Measurements from ENCODE around the gene MLX.
"Not testable (repeated sequence)": the region's sequence is repeated elsewhere in the genome, so short reads cannot be mapped to it uniquely, and the experiment has no call there.

The MLX gene

DNA sequence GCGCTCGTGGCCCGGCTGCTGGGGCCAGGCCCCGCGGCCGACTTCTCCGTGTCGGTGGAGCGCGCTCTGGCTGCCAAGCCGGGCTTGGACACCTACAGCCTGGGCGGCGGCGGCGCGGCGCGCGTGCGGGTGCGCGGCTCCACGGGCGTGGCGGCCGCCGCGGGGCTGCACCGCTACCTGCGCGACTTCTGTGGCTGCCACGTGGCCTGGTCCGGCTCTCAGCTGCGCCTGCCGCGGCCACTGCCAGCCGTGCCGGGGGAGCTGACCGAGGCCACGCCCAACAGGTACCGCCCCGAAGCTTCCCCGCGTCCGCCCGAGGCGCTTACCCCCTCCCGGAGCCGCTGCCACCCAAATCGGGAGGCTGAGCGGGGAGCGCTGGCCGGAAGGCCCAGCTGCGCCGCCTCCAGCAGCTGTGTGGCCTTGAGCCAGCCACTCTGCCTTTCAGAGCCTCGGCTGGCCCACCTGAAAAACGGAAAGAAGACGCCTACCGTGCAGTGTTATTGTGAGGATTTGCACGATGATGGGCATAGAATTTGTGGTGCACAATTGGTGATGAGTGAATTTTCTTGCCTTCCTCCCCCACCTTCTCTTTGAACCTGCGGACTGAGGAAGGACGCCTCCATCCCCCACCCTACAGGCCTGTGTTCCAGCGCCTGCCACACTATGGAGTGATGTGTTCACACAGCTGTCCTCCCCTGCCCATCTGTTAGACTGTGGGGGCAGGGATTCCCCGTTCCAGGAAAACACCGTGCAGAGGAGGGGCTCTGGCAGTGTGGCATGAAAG lies 30.3 kb upstream of the MLX start:
- peak in 45 of 56 donors; percentile 21 to 82 (median 70) for DNase-seq

DNA sequence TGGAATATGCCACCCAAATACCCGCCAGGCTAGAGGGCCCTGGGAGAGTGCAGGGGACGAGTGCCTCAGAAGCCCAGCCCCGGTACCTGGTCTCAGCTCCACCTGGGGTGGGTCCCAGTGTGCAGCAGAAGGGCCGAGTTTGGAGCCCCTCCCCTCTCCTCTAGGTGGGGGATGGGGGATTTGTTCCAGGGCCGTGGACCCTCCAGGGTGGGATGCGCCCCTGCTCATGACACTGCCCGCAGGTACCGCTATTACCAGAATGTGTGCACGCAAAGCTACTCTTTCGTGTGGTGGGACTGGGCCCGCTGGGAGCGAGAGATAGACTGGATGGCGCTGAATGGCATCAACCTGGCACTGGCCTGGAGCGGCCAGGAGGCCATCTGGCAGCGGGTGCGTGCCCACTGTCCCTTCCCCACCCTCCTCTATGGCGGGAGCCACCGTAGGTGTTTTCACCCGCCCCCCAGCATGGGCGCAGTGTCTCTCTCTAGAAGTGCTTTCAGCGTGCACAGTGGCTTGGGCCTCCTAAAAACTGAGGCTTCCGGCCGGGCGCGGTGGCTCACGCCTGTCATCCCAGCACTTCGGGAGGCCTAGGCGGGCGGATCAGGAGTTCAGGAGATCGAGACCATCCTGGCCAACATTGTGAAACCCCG lies 29.6 kb upstream of the MLX start:
- peak in 1 of 56 donors; percentile 53 for DNase-seq

DNA sequence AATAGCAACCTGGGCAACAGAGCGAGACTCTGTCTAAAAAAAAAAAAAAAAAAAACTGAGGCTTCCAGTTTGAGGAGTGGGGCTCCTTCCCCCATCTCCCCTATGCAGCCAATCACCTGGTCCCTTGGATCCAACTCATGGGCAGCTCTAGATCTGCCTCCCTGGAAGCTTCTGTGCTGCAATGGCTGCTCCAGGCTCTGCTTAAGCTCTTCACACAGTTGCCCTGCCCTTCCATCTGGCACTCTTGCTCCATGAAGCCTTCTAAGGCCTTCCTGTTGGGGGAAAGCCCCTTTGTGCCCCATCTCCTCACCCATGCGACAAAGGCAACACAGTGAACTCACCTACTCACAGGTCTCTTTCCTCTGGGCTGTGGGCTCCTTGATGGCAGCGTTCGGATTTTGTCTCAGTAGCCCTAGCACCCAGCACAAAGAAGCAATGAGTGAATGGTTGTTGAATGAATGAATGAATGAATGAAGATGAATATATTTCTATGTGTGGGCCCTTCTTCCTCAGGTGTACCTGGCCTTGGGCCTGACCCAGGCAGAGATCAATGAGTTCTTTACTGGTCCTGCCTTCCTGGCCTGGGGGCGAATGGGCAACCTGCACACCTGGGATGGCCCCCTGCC lies 29.0 kb upstream of the MLX start:
- no peak for DNase-seq

DNA sequence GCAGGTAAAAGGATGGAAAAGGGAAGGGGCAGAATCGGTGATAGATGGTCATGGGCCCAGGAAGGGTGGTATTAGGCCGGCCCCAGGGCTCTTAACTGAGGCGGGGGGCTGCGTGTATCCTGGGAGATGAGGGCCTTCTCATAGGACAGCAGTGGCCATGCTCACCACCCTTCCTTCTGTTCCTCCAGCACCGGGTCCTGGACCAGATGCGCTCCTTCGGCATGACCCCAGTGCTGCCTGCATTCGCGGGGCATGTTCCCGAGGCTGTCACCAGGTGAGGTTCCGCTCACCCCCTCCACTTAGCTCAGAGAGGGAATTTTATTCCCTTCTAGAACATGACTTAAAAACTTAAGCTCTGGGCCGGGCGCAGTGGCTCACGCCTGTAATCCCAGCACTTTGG lies 28.4 kb upstream of the MLX start:
- DNase-seq: no peak

DNA sequence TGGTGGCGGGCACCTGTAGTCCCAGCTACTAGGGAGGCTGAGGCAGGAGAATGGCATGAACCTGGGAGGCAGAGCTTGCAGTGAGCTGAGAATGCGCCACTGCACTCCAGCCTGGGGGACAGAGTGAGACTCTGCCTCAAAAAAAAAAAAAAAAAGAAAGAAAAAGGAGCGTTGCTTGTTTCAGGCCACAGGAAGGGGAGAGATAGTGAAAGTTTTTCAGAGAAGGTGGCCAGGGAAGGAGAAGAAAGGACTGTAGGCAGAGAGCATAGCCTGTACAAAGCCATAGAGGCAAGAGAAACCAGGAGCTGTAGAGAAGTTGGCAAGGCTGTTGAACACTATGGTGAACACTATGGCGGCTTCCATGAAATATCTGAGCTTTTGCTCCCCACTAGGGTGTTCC lies 26.3 kb upstream of the MLX start:
- DNase-seq: not testable (repeated sequence)

DNA sequence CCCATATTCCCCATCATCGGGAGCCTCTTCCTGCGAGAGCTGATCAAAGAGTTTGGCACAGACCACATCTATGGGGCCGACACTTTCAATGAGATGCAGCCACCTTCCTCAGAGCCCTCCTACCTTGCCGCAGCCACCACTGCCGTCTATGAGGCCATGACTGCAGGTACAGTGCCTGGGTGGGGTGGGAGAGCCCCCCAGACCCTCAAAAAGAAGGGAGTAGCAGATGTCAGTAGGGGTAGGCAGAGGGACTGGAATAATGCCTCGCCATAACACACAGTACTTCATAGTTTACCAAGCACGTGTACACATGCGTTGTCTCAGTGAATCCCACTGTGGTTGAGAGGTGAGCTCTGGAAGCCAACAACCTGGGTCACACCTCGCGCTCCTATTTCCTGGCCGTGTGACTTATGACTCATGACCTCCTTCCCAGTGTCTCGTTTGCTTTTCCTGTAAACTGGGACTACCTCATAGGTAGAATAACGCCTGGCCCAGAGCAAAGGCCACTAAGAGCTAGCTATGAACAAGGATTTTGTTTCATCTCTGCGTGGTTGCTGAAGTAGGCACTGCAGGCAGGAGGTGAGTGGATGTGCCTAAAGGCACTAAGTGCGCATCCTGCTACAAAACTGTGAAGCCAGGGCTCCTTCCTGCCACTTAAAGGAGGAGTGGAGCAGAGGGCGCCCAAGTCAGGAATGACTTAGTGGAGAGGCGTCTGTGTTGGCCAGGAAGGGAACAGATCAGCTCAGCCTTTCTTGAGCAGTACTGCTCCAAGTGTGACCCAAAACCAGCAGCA lies 25.7 kb upstream of the MLX start:
- DNase-seq: no peak

DNA sequence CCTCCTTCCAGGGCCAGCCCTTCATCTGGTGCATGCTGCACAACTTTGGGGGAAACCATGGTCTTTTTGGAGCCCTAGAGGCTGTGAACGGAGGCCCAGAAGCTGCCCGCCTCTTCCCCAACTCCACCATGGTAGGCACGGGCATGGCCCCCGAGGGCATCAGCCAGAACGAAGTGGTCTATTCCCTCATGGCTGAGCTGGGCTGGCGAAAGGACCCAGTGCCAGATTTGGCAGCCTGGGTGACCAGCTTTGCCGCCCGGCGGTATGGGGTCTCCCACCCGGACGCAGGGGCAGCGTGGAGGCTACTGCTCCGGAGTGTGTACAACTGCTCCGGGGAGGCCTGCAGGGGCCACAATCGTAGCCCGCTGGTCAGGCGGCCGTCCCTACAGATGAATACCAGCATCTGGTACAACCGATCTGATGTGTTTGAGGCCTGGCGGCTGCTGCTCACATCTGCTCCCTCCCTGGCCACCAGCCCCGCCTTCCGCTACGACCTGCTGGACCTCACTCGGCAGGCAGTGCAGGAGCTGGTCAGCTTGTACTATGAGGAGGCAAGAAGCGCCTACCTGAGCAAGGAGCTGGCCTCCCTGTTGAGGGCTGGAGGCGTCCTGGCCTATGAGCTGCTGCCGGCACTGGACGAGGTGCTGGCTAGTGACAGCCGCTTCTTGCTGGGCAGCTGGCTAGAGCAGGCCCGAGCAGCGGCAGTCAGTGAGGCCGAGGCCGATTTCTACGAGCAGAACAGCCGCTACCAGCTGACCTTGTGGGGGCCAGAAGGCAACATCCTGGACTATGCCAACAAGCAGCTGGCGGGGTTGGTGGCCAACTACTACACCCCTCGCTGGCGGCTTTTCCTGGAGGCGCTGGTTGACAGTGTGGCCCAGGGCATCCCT lies 23.5 kb upstream of the MLX start:
- peak in 22 of 56 donors; percentile 8 to 65 (median 38) for DNase-seq

DNA sequence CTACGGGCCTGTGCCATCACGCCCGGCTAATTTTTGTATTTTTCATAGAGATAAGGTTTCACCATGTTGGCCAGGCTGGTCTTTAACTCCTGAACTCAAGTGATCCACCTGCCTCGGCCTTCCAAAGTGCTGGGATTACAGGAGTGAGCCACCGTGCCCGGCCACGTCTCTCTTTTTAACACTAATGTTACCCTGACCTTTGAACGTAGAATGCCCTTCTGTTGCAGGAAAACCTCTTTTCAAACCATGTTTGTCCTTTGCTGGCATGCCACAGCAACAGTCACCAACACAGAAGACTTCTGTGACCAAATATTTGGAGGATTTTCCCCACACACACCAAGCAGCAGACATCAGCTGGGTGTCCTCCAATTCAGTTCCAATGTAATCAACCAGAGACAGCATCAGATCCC lies 22.0 kb upstream of the MLX start:
- no peak for DNase-seq

DNA sequence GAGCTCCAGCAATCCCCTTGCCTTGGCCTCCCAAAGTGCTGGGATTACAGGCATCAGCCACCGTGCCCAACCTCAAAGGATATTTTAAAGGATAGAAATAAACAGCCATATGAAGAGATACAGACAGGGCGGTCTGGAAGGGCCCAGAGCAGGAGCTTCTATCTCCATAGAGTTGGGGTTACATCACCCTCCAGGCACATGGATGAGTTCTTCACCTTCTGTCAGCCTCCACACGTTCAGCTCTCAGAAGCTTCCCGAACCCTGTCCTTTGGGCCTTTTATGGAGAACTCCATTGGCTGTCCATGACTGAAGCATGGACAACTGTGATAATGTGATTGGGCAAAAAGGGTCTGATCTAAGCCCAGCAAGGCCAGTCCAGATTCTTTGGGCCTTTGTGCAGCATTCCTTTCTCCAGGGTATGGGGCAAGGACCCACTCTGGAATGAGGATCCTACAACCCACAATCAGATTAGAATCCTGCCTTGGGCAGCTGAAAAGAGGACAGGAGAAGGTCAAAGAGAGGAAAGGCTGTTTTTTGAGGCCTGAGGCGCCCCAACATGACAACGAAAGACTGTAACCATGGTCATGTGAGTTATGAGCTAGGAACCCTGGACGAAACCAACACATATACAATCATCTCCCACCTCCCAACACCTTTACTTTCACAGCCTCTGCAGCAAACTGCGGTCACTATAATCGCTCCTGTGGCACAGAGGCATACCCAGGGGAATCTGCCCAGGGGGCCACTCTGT lies 21.0 kb upstream of the MLX start:
- DNase-seq: not testable (repeated sequence)

DNA sequence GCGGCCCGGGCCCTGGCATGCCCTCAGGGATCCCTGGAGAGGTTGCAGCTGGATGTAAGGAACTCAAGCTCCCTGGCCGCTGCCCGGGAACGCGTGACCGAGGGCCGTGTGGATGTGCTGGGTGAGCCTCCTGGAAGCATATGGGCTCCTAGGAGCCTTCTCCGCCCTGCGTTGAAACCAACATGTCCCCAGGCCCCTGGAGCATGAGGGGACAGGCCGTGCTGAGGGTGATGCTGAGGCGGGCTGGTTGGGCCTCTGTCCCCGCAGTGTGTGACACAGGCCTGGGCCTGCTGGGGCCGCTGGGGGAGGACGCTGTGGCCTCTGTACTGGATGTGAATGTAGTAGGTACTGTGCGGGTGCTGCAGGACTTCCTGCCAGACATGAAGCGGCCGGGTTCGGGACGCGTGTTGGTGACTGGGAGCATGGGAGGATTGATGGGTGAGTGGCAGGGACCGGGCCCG lies 19.9 kb upstream of the MLX start:
- no peak for DNase-seq

DNA sequence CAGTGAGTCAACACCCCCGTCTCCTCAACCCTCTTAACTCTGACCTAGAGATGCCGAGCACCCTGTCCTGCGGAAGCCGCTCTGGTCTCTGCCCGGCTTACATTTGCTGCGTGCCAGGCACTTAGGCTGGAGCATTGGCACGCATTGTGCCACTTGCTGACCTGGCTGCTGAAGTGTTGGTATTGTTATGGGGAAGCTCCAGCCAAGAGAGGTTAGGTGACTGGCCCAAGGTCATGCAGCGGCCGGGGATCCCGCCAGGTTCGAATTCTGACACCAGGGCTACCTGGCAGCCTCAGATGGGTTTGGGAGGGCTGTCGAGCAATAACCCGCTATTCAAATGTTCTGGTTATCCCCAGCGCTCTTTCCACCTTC lies 19.2 kb upstream of the MLX start:
- DNase-seq: no peak

DNA sequence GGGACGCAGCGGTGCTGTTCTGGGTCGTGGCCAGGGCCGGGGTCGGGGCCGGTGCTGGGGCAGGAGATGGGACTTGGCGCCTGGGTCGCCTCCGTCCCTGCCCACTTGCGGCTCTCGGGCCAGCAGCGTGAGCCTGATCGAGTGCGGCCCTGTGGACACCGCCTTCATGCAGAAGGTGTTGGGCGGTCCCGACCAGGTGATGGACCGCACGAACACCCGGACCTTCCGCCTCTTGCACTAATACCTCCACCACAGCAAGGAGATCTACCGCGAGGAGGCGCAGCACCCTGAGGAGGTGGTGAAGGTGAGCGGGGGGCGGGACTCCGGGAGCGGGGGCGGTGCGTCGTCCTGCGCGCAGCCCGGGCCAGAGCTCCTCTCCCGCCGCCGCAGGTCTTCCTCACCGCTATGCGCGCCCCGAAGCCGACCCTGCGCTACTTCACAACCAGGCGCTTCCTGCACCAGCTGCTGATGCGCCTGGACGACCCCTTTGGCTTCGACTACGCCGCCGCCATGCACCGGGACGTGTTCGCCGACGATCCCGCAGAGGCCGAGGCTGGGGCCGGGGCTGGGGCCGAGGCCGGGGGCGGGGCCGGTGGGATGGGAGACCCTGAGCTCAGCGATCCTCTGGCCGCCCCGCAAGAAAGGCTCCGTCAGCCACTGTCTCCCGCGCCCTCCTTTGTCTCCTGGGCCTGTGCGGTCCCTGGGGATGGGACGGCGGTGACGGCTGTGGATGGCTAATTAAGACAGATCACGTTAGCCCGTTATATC lies 18.6 kb upstream of the MLX start:
- no peak for DNase-seq

DNA sequence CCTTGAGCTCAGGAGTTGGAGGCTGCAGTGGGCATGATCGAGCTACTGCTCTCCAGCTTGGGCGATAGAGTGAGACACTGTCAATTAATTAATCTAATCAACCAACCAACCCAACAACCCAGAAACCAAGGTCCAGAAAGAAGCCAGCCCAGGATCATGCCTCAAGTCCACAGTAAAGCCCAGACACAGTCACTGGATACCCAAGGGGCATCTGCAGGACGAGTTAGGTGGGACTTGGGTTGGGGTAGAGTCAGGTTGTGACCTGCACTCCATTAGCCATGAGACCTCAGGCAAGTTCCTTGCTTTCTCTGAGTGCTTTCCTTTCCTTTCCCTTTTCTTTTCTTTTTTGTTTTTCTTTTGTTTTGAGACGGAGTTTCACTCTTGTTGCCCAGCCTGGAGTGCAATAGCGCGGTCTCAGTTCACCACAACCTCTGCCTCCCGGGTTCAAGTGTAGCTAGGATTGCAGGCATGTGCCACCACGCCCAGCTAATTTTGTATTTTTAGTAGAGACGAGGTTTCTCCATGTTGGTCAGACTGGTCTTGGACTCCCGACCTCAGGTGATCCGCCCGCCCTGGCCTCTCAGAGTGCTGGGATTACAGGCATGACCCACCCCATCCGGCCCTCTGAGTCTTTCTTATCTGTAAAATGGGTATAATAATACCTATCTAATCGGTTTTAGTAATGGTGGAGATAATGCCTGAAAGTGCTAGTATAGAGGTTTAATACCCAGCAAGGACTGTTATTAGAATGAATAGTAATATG lies 17.7 kb upstream of the MLX start:
- DNase-seq: no peak

DNA sequence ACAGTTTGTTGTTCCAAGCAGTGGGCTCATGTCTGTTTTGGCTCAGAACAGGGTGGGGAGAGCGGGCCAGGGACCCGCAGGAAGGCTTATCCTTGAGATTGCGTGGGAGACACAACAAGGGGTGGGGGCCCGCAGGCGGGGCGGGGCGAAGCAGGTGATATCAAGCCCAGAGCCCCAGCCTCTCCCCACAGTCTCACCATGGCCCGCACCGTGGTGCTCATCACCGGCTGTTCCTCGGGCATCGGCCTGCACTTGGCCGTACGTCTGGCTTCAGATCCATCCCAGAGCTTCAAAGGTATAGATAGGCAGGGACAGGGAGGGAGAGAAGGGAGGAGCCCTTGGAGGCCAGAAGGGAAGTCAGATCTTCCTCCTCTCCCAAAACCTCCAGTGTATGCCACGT lies 14.2 kb upstream of the MLX start, which contains the start of gene HSD17B1:
Gene HSD17B1, plus strand, starts transcription at position 188 of the 400 bp plus-strand sequence. Its CDS starts 11 bp downstream, at position 199.
- DNase-seq: not testable (repeated sequence)

DNA sequence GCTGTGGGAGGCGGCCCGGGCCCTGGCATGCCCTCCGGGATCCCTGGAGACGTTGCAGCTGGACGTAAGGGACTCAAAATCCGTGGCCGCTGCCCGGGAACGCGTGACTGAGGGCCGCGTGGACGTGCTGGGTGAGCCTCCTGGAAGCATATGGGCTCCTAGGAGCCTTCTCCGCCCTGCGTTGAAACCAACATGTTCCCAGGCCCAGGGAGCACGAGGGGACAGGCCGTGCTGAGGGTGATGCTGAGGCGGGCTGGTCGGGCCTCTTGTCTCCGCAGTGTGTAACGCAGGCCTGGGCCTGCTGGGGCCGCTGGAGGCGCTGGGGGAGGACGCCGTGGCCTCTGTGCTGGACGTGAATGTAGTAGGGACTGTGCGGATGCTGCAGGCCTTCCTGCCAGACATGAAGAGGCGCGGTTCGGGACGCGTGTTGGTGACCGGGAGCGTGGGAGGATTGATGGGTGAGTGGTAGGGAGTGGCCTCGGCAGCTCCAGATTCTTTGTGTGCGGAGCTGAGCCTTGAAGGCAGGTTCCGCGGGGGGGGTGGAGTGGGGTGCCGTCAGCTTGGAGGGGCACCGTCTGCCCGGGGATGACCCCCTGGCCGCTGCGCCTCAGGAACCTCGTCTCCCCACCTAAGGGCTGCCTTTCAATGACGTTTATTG lies 13.6 kb upstream of the MLX start:
- no peak for DNase-seq

DNA sequence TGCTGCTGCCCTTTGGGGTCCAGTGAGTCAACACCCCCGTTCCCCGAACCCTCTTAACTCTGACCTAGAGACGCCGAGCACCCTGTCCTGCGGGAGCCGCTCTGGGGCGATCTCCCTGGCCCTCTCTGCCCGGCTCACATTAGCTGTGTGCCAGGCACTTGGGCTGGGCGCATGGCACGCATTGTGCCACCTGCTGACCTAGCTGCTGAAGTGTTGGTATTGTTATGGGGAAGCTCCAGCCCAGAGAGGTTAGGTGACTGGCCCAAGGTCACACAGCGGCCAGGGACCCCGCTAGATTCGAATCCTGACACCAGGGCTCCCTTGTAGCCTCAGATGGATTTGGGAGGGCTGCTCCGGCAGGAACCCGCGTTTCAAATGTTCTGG lies 13.0 kb upstream of the MLX start:
- DNase-seq: peak in 1 of 56 donors; percentile 26
